ENCODE measurements around the gene PTPRN2.

The PTPRN2 gene

DNA sequence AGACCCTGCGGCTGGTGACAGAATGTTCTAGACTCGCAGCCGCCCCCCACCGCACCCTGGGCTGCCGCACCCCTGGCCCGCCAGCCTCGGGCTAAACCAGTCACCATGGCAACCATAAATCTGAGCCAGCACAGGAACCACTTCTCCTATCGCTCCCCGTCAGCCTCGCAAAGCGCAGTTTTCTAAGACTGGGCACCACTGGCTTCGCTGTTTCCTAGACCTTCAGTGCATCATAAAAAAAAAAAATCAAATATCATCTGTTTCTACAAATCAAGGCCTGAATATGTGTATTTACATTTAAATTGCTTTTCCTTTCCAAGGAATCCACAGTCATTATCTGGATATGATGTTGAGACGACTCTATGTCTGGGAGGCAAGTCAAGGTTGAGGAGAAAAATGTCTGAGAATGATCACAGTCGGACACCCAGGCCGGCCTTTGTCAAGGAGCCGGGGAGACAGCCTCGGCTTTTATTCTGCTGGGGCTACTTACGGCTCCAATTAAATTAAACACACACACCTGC lies 99.9 kb downstream of the PTPRN2 start:
- ChIA-PET CTCF (no interaction called here), POLR2A (no interaction called here)
- no peak for DNase-seq (ENCODE audit: extremely low spot score)
- TF ChIP-seq L3MBTL2 (conservative IDR thresholded peaks at IDR 0.05) (no peak), ELF4 (IDR thresholded peaks at IDR 0.05) (no peak), HDGF (IDR thresholded peaks at IDR 0.05; ENCODE audit: borderline replicate concordance) (no peak), SUZ12 (IDR thresholded peaks at IDR 0.05) (no peak), TARDBP (IDR thresholded peaks at IDR 0.05) (no peak), CTBP1 (IDR thresholded peaks at IDR 0.05; ENCODE audit: borderline replicate concordance) (no peak), ZNF384 (IDR thresholded peaks at IDR 0.05) (no peak), BHLHE40 (IDR thresholded peaks at IDR 0.05; ENCODE audit: borderline replicate concordance) (no peak), NFRKB (IDR thresholded peaks at IDR 0.05) (no peak), FOXA1 (IDR thresholded peaks at IDR 0.05) (no peak), ARNT (IDR thresholded peaks at IDR 0.05) (no peak), LEF1 (IDR thresholded peaks at IDR 0.05; ENCODE audit: borderline replicate concordance) (no peak), PKNOX1 (IDR thresholded peaks at IDR 0.05) (no peak), FOXK2 (IDR thresholded peaks at IDR 0.05) (no peak), FOXM1 (IDR thresholded peaks at IDR 0.05; ENCODE audit: borderline replicate concordance) (no peak)

GRCh38 chr7:158486919-158487318 lies 100.7 kb downstream of the PTPRN2 start:
- TF ChIP-seq L3MBTL2 (conservative IDR thresholded peaks at IDR 0.05) (no peak), BHLHE40 (IDR thresholded peaks at IDR 0.05; ENCODE audit: borderline replicate concordance) (no peak), HDGF (IDR thresholded peaks at IDR 0.05; ENCODE audit: borderline replicate concordance) (no peak), ARNT (IDR thresholded peaks at IDR 0.05) (no peak), SP1 (IDR thresholded peaks at IDR 0.05) (no peak), NFRKB (IDR thresholded peaks at IDR 0.05) (no peak), FOXM1 (IDR thresholded peaks at IDR 0.05; ENCODE audit: borderline replicate concordance) (no peak), LEF1 (IDR thresholded peaks at IDR 0.05; ENCODE audit: borderline replicate concordance) (no peak), TARDBP (IDR thresholded peaks at IDR 0.05) (no peak), FOXK2 (IDR thresholded peaks at IDR 0.05) (no peak), FOXA1 (IDR thresholded peaks at IDR 0.05) (no peak), ZNF384 (IDR thresholded peaks at IDR 0.05) (no peak), CTBP1 (IDR thresholded peaks at IDR 0.05; ENCODE audit: borderline replicate concordance) (no peak), SUZ12 (IDR thresholded peaks at IDR 0.05) (no peak), PKNOX1 (IDR thresholded peaks at IDR 0.05) (no peak), ELF4 (IDR thresholded peaks at IDR 0.05) (no peak)
- DNase-seq (ENCODE audit: extremely low spot score), result no peak
- CTCF ChIA-PET, result no interaction called here
- POLR2A ChIA-PET, result no interaction called here

GRCh38 chr7:158484801-158485531 lies 102.7 kb downstream of the PTPRN2 start:
- CTCF ChIA-PET, result no interaction called here
- POLR2A ChIA-PET, result no interaction called here

GRCh38 chr7:158482480-158482879 lies 105.1 kb downstream of the PTPRN2 start:
- ChIA-PET POLR2A (no interaction called here), CTCF (no interaction called here)
- TF ChIP-seq L3MBTL2 (conservative IDR thresholded peaks at IDR 0.05) (no peak), ARNT (IDR thresholded peaks at IDR 0.05) (no peak), ZNF384 (IDR thresholded peaks at IDR 0.05) (no peak), SUZ12 (IDR thresholded peaks at IDR 0.05) (no peak), FOXK2 (IDR thresholded peaks at IDR 0.05) (no peak), ELF4 (IDR thresholded peaks at IDR 0.05) (no peak), LEF1 (IDR thresholded peaks at IDR 0.05; ENCODE audit: borderline replicate concordance) (no peak), NFRKB (IDR thresholded peaks at IDR 0.05) (no peak), HDGF (IDR thresholded peaks at IDR 0.05; ENCODE audit: borderline replicate concordance) (no peak), SP1 (IDR thresholded peaks at IDR 0.05) (no peak), CTBP1 (IDR thresholded peaks at IDR 0.05; ENCODE audit: borderline replicate concordance) (no peak), BHLHE40 (IDR thresholded peaks at IDR 0.05; ENCODE audit: borderline replicate concordance) (no peak), PKNOX1 (IDR thresholded peaks at IDR 0.05) (no peak), TARDBP (IDR thresholded peaks at IDR 0.05) (no peak), FOXM1 (IDR thresholded peaks at IDR 0.05; ENCODE audit: borderline replicate concordance) (no peak), FOXA1 (IDR thresholded peaks at IDR 0.05) (no peak)
- no peak for DNase-seq (ENCODE audit: extremely low spot score)

More at GRCh38 chr7:158484801-158485531, 102.7 kb downstream of the PTPRN2 start:
- no peak for DNase-seq (ENCODE audit: extremely low spot score)
- TF ChIP-seq SUZ12 (IDR thresholded peaks at IDR 0.05) (no peak), SP1 (IDR thresholded peaks at IDR 0.05) (no peak), FOXM1 (IDR thresholded peaks at IDR 0.05; ENCODE audit: borderline replicate concordance) (no peak), ARNT (IDR thresholded peaks at IDR 0.05) (no peak), HDGF (IDR thresholded peaks at IDR 0.05; ENCODE audit: borderline replicate concordance) (no peak), ZNF384 (IDR thresholded peaks at IDR 0.05) (no peak), FOXA1 (IDR thresholded peaks at IDR 0.05) (no peak), FOXK2 (IDR thresholded peaks at IDR 0.05) (no peak), LEF1 (IDR thresholded peaks at IDR 0.05; ENCODE audit: borderline replicate concordance) (no peak), PKNOX1 (IDR thresholded peaks at IDR 0.05) (no peak)

DNA sequence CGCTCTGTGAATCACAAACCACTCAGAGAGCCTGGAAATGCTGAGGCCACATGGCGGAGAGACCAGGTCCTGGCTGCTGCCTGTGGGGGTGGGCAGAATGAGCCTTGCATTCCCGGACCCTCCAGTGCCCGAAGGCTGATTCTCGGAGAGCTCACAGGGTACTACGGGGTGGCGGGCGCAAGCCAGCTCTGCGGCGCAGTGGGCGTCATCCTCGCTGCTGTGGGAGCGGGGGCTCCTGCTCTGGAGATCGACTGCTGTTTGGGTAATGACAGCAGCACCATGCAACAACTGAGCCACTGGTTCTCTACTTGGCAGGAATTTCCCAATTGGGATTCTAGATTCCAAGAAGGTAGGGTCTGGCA lies 108.0 kb downstream of the PTPRN2 start:
- DNase-seq (ENCODE audit: extremely low spot score), result no peak
- ChIA-PET CTCF (no interaction called here), POLR2A (no interaction called here)
- TF ChIP-seq FOXA1 (IDR thresholded peaks at IDR 0.05) (no peak), BHLHE40 (IDR thresholded peaks at IDR 0.05; ENCODE audit: borderline replicate concordance) (no peak), ARNT (IDR thresholded peaks at IDR 0.05) (no peak), ELF4 (IDR thresholded peaks at IDR 0.05) (no peak), TARDBP (IDR thresholded peaks at IDR 0.05) (no peak), CTBP1 (IDR thresholded peaks at IDR 0.05; ENCODE audit: borderline replicate concordance) (no peak), LEF1 (IDR thresholded peaks at IDR 0.05; ENCODE audit: borderline replicate concordance) (no peak), PKNOX1 (IDR thresholded peaks at IDR 0.05) (no peak), L3MBTL2 (conservative IDR thresholded peaks at IDR 0.05) (no peak), HDGF (IDR thresholded peaks at IDR 0.05; ENCODE audit: borderline replicate concordance) (no peak), SP1 (IDR thresholded peaks at IDR 0.05) (no peak), NFRKB (IDR thresholded peaks at IDR 0.05) (no peak), SUZ12 (IDR thresholded peaks at IDR 0.05) (no peak), ZNF384 (IDR thresholded peaks at IDR 0.05) (no peak), FOXK2 (IDR thresholded peaks at IDR 0.05) (no peak)
